GM12865 (cell line): Measurements from ENCODE around the gene NSD1.
A peak's percentile ranks its signal among the peaks of the same experiment; 100 is the strongest.

Experiments
- DNase-seq: peaks from one replicate; pipeline ENCODE4 v3.0.0; 2010; ENCODE audit warnings: low read depth
- H3K4me3 ChIP-seq: 2 replicates; pipeline ENCODE4 v1.5.1; 2011; ENCODE audit warnings: mild to moderate bottlenecking, low read depth, low read length, control low read depth
- CTCF ChIP-seq: IDR thresholded peaks from 2 replicates; pipeline ENCODE4 v1.5.1; 2011; ENCODE audit warnings: low read length, control low read depth, low read depth, inconsistent platforms; ENCODE audit not compliant: insufficient read depth; ENCODE audit errors: missing control alignments

Gene NSD1

GRCh38 chr5:177131352-177132135 lies 2.0 kb upstream of the NSD1 start:
- TF ChIP-seq CTCF: no peak
- no peak for DNase-seq
- no peak overlapping the region for H3K4me3 ChIP-seq

DNA sequence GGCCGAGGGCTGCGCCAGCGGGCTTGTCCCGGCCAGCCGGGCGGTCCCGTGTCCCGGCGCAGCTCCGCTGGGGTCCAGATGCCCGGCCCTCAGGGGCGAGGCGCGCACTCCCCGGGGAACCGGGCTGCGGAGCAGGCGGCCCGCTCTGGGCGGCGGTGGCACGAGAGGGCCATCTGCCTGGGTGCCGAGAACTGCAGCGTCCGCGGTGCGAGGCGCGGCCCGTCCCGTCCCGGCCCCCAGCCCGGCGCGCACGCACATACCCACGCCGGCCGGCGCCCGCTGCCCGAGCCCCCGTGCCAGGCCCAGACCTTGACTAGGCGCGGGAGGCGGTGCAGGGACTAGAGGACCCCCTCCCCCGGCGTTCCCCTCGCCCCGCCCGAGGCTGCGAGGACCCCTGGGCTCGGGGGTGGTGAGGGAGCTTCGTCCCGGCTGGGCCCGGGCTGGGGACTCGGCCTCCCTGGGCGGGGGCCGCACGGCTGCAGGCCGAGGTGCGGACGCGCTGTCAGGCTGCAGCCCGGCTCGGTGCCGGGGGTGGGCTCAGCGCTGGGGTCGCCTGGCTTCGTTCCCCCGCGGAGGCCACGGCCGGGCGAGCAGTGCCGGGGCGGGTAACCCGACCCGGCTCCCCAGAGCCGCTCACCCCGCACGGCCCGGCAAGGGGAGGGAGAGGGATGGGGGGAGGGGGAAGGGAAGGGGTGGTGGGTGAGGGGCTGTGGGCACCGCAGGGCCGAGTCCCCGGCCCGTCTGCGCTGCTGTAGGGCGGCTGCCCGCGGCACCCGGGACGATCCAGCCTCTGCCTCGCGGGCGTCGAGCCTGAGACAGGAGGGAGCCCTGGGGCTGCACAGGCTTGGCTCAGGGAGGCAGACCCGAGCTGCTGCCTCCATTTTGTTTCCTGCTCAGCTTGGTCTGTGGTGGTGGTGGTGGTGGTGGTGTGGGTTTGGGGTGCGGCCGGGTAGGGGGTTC lies 1.2 kb upstream of the NSD1 start:
- no peak for TF ChIP-seq CTCF
- DNase-seq: no peak
- peak overlapping the region; percentile 70 for H3K4me3 ChIP-seq

DNA sequence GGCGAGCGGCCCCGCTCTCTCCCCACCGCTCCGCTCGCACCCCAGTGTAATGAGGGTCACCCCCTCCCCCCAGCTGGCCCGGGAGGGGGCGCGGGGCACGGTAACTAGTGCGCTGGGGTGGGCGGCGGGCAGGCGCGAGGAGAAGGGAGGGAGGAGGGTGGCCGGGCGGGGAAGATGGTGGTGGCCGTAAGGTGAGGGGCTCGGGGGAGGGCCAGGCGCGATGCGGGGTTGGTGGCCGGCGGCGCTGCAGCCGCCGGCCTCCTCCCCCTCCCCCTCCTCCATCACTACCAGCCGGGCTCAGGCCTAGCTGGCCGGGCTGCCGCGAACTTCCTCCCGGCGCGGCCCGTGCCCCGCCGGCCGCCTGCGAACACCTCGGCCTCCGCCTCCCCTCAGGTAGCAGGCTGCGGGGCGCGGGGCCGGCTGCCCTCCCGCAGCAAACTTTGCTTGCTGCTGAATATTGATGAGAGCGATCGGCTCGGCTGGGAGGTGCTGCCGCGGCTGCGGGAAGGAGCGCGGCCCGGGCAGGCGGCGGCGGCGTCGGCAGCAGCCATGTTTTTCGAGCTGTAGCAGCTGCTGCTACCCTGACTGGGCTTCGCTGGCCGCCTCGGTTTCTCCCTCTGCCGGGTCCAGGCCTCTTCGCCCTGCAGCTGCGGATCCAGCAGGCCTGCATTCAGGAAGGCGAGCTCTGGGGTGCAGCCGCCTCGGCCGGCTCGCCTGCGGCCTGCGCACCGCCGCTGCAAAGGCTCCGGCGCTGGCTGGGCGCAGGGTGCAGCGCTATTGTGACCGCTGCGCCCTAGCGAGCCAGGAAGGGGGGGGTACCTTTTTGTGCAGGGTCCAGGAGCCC lies 502 bp downstream of the NSD1 start:
- no peak for TF ChIP-seq CTCF
- H3K4me3 ChIP-seq: peak overlapping the region; percentile 95
- DNase-seq: peak; percentile 79

GRCh38 chr5:177134697-177135225 lies 1.2 kb downstream of the NSD1 start:
- H3K4me3 ChIP-seq: peak overlapping the region; percentile 95
- no peak for TF ChIP-seq CTCF
- DNase-seq: peak; percentile 37

- DNase-seq: no peak
- no peak for TF ChIP-seq CTCF
- H3K4me3 ChIP-seq: no peak overlapping the region
Measured at GRCh38 chr5:177140312-177140711, 6.7 kb downstream of the NSD1 start.

DNA sequence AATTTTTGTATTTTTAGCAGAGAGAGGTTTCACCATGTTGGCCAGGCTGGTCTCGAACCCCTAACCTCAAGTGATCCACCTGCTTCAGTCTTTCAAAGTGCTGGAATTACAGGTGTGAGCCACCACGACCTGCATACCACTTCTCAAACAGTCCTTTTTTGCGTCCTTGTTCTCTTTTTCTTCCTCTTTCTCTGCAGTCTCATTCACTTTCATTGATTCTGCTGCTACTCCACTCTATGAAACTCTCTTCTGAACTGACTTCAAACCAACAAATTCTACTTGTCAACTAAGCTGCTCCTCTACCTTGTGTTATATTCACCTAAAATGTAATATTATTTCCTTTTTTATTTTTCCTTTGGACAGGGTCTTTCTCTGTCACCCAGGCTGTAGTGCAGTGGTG lies 7.9 kb downstream of the NSD1 start:
- H3K4me3 ChIP-seq: no peak overlapping the region

More for the DNA sequence above, 7.9 kb downstream of the NSD1 start:
- no peak for DNase-seq
- TF ChIP-seq CTCF: no peak
